ENCODE data around the gene PACS1.

PACS1 gene

DNA sequence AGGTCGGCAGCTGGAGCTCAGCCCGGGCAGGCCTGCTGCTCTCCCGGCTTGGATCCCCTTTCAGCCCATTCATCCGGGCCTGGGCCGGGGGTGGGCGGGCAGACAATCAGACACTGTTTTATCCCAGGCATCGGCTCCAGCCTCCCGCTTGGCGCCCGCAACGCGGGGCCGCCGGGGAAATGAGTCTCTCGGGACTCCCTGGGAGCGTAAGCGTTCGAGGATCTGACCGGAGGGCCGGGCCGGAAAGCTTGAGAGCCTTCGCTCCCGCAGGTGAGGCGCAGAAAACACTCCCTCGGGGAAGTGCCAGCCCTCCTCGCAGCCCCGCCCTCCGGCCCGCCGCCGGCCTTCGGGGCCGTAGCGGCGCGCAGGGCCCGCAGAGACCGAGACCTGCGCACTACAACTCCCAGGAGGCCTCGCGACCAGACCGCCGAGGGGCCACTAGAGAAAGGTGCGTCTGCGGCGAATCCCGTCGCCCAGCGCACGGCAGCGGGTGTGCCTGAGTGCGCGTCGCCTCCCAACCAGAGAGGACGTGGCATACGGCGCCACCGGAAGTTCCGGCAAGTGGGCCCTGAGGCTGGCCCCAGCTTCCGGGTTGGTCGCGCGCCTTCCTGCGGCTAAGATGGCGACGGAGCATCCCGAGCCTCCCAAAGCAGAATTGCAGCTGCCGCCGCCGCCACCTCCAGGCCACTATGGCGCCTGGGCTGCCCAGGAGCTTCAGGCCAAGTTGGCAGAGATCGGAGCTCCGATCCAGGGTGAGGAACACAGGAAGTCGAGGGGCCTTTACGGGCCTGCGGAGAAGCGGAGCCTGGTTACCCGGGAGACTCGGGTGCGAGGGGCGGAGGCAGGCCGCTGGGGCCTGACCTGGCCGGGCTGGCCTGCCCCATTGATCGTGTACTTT lies 18.1 kb upstream of the PACS1 start, which contains the start of gene SF3B2:
SF3B2 (plus strand) TSS at position 599 of the 898 bp plus-strand sequence; CDS start at position 620, 21 bp downstream.
- H3K4me1 ChIP-seq (ENCODE audit: insufficient read depth, low read length) = peaks cover 17% of the 10 kb centered on the region
- peaks cover 28% of the 10 kb centered on the region for H3K36me3 ChIP-seq (ENCODE audit: insufficient read depth, low read depth, low read length)
- H3K9ac ChIP-seq (ENCODE audit: low read depth, low read length) = peak within 1 kb of the TSS; percentile 97
- H3K9me3 ChIP-seq (ENCODE audit: insufficient read depth, low read depth, low read length) = no peaks in the 10 kb centered on the region
- peak within 1 kb of the TSS; percentile 97 for H3K4me3 ChIP-seq (ENCODE audit: low read length)
- H3K27me3 ChIP-seq (ENCODE audit: insufficient read depth, low read length) = no peaks in the 10 kb centered on the region
- H3K27ac ChIP-seq (ENCODE audit: low read length) = peak within 1 kb of the TSS; percentile 91

GRCh38 chr11:66052664-66052982 lies 17.4 kb upstream of the PACS1 start:
- peak overlapping the region; percentile 91 for H3K27ac ChIP-seq (ENCODE audit: low read length)
- H3K9me3 ChIP-seq (ENCODE audit: insufficient read depth, low read depth, low read length) = no peaks in the 10 kb centered on the region
- no peaks in the 10 kb centered on the region for H3K27me3 ChIP-seq (ENCODE audit: insufficient read depth, low read length)
- peaks cover 34% of the 10 kb centered on the region for H3K36me3 ChIP-seq (ENCODE audit: insufficient read depth, low read depth, low read length)
- H3K4me1 ChIP-seq (ENCODE audit: insufficient read depth, low read length) = peaks cover 17% of the 10 kb centered on the region
- peak overlapping the region; percentile 97 for H3K4me3 ChIP-seq (ENCODE audit: low read length)
- peak overlapping the region; percentile 97 for H3K9ac ChIP-seq (ENCODE audit: low read depth, low read length)

DNA sequence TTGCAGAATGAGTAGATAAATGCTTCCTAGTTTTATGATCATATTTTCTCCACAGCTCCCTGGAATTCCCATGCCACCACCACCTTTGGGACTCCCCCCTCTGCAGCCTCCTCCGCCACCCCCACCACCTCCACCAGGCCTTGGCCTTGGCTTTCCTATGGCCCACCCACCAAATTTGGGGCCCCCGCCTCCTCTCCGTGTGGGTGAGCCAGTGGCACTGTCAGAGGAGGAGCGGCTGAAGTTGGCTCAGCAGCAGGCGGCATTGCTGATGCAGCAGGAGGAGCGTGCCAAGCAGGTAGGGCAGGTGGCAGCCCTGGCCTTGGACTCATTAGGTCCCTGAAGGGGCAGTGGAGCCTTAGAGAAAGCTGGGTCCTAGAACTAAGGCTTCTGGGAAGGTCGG lies 15.1 kb upstream of the PACS1 start:
- H3K4me1 ChIP-seq (ENCODE audit: insufficient read depth, low read length) = peaks cover 12% of the 10 kb centered on the region
- H3K36me3 ChIP-seq (ENCODE audit: insufficient read depth, low read depth, low read length) = peaks cover 57% of the 10 kb centered on the region
- no peak overlapping the region for H3K9ac ChIP-seq (ENCODE audit: low read depth, low read length)
- no peaks in the 10 kb centered on the region for H3K9me3 ChIP-seq (ENCODE audit: insufficient read depth, low read depth, low read length)
- H3K27me3 ChIP-seq (ENCODE audit: insufficient read depth, low read length) = no peaks in the 10 kb centered on the region
- H3K27ac ChIP-seq (ENCODE audit: low read length) = no peak overlapping the region
- no peak overlapping the region for H3K4me3 ChIP-seq (ENCODE audit: low read length)

- Histone ChIP-seq H3K4me1 (ENCODE audit: insufficient read depth, low read length) (peaks cover 3% of the 10 kb centered on the region; the same call in 1 of the 2 replicates), H3K9ac (ENCODE audit: low read depth, low read length) (no peak overlapping the region), H3K9me3 (ENCODE audit: insufficient read depth, low read depth, low read length) (no peaks in the 10 kb centered on the region), H3K4me3 (ENCODE audit: low read length) (no peak overlapping the region), H3K27me3 (ENCODE audit: insufficient read depth, low read length) (no peaks in the 10 kb centered on the region), H3K36me3 (ENCODE audit: insufficient read depth, low read depth, low read length) (peaks cover 72% of the 10 kb centered on the region), H3K27ac (ENCODE audit: low read length) (no peak overlapping the region)
These were observed 13.6 kb upstream of the PACS1 start for GRCh38 chr11:66056501-66056900.

GRCh38 chr11:66059966-66060680 lies 9.9 kb upstream of the PACS1 start:
- no peaks in the 10 kb centered on the region for H3K4me1 ChIP-seq (ENCODE audit: insufficient read depth, low read length)
- no peak overlapping the region for H3K27ac ChIP-seq (ENCODE audit: low read length)
- H3K27me3 ChIP-seq (ENCODE audit: insufficient read depth, low read length) = no peaks in the 10 kb centered on the region
- no peaks in the 10 kb centered on the region for H3K9me3 ChIP-seq (ENCODE audit: insufficient read depth, low read depth, low read length)
- no peak overlapping the region for H3K4me3 ChIP-seq (ENCODE audit: low read length)
- no peak overlapping the region for H3K9ac ChIP-seq (ENCODE audit: low read depth, low read length)
- peaks cover 99% of the 10 kb centered on the region for H3K36me3 ChIP-seq (ENCODE audit: insufficient read depth, low read depth, low read length)

DNA sequence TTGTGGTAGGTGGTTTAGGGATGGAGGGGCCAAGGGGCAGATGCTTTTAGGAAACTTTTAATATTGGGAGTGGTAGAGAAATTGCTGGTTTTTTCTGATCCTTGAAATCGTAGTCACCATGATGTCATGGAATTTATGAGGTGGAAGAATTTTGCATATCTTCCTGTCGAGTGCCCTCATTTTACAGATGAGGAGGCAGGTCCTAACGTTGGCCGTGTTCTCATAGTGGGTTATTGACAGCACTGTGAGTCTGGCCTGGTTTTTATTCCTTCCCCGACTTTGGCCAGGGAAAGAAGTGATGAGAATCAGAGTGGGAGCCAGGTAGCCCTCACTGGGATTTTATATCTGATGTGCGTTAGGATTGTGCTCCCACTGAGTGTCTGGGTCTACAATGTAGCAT lies 8.8 kb upstream of the PACS1 start:
- H3K4me3 ChIP-seq (ENCODE audit: low read length) = no peak overlapping the region
- H3K9ac ChIP-seq (ENCODE audit: low read depth, low read length) = no peak overlapping the region
- no peaks in the 10 kb centered on the region for H3K9me3 ChIP-seq (ENCODE audit: insufficient read depth, low read depth, low read length)
- H3K27me3 ChIP-seq (ENCODE audit: insufficient read depth, low read length) = no peaks in the 10 kb centered on the region
- H3K4me1 ChIP-seq (ENCODE audit: insufficient read depth, low read length) = no peaks in the 10 kb centered on the region
- H3K36me3 ChIP-seq (ENCODE audit: insufficient read depth, low read depth, low read length) = peaks cover 99% of the 10 kb centered on the region
- H3K27ac ChIP-seq (ENCODE audit: low read length) = no peak overlapping the region

DNA sequence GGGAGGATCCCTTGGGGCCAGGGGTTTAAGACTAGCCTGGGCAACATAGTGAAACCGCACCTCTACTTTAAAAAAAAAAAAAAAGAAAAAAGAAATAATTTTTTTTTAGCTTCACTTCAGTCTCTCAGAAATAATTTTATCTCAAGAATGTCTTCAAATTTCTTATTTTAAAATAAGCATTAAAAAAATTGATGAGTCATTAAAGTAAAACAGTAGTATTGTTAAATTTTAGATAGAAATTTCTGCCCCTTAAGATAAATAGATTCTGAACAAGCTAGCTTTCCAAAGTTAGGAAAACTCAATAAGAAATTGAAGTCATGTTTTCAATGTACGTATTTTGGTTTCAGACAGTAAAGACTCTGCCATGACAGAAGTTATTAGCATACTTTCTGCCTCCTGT lies 7.7 kb upstream of the PACS1 start:
- Histone ChIP-seq H3K4me1 (ENCODE audit: insufficient read depth, low read length) (no peaks in the 10 kb centered on the region), H3K4me3 (ENCODE audit: low read length) (no peak overlapping the region), H3K27me3 (ENCODE audit: insufficient read depth, low read length) (no peaks in the 10 kb centered on the region), H3K9me3 (ENCODE audit: insufficient read depth, low read depth, low read length) (no peaks in the 10 kb centered on the region), H3K36me3 (ENCODE audit: insufficient read depth, low read depth, low read length) (peaks cover 99% of the 10 kb centered on the region), H3K9ac (ENCODE audit: low read depth, low read length) (no peak overlapping the region), H3K27ac (ENCODE audit: low read length) (no peak overlapping the region)

DNA sequence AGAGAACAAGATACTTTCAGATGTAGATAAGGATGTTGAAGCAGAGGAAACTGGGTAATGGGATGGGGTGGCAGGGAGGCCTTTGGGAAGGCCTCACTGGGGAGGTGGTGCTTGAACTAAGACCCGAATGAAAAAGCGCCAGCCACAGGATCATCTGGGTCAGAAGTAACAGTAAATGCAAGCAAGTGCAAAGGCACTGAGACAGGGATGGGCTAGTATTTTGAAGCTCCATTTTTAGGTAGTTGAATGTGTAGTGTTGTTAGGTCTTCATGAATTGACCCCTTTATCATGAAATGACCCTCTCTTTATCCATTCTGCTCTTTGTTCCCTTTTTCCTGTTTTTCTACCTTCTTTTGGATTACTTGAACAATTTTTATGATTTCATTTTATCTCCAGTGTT lies 6.2 kb upstream of the PACS1 start:
- H3K36me3 ChIP-seq (ENCODE audit: insufficient read depth, low read depth, low read length) = peaks cover 99% of the 10 kb centered on the region
- H3K27me3 ChIP-seq (ENCODE audit: insufficient read depth, low read length) = no peaks in the 10 kb centered on the region
- no peak overlapping the region for H3K4me3 ChIP-seq (ENCODE audit: low read length)
- H3K9me3 ChIP-seq (ENCODE audit: insufficient read depth, low read depth, low read length) = no peaks in the 10 kb centered on the region
- no peak overlapping the region for H3K9ac ChIP-seq (ENCODE audit: low read depth, low read length)
- H3K4me1 ChIP-seq (ENCODE audit: insufficient read depth, low read length) = peaks cover under 1% of the 10 kb centered on the region; the same call in 1 of the 2 replicates
- no peak overlapping the region for H3K27ac ChIP-seq (ENCODE audit: low read length)

DNA sequence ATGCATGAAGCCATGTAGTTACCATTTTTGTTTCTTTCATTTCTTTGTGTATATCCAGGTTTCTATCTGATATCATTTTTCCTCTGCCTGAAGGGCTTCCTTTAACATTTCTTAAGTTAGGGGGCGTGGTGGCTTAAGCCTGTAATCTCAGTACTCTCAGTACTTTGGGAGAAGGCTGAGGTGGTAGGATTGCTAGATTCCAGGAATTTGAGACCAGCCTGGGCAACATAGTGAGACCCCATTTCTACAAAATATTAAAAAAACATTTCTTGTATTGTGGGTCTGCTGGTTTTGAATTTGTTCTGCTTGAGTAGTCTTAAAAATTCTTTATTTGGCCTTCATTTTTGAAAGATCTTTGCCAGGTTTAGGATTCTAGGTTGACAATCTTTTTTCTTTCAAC lies 5.5 kb upstream of the PACS1 start:
- Histone ChIP-seq H3K4me1 (ENCODE audit: insufficient read depth, low read length) (peaks cover 6% of the 10 kb centered on the region), H3K4me3 (ENCODE audit: low read length) (no peak overlapping the region), H3K36me3 (ENCODE audit: insufficient read depth, low read depth, low read length) (peaks cover 96% of the 10 kb centered on the region)

DNA sequence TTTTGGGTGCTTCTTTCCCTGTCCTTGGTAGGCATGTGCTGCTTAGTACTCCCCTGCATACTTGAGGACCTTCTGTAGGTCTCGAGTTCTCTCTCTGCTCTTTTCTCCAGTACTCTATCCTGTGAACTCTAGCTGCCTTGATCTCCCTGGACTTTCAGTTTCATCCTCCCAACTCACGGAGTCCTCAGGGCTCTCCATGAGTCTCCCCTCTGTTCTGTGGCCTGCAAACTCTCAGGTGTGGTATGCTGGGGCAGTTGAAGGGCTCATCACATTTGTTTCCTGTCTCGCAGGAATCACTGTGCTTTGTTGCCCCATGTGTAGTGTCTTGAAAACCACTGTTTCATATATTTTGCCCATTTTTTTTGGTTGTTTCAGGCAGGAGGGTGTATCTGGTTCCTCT lies 3.3 kb upstream of the PACS1 start:
- no peaks in the 10 kb centered on the region for H3K9me3 ChIP-seq (ENCODE audit: insufficient read depth, low read depth, low read length)
- H3K4me1 ChIP-seq (ENCODE audit: insufficient read depth, low read length) = peaks cover 11% of the 10 kb centered on the region
- no peaks in the 10 kb centered on the region; the same call in 1 of the 2 replicates for H3K27me3 ChIP-seq (ENCODE audit: insufficient read depth, low read length)
- no peak overlapping the region for H3K27ac ChIP-seq (ENCODE audit: low read length)
- peaks cover 74% of the 10 kb centered on the region for H3K36me3 ChIP-seq (ENCODE audit: insufficient read depth, low read depth, low read length)
- no peak overlapping the region for H3K9ac ChIP-seq (ENCODE audit: low read depth, low read length)
- no peak overlapping the region for H3K4me3 ChIP-seq (ENCODE audit: low read length)

More for the DNA sequence above, 5.5 kb upstream of the PACS1 start:
- Histone ChIP-seq H3K9ac (ENCODE audit: low read depth, low read length) (no peak overlapping the region), H3K9me3 (ENCODE audit: insufficient read depth, low read depth, low read length) (no peaks in the 10 kb centered on the region), H3K27ac (ENCODE audit: low read length) (no peak overlapping the region), H3K27me3 (ENCODE audit: insufficient read depth, low read length) (no peaks in the 10 kb centered on the region)

- H3K9me3 ChIP-seq (ENCODE audit: insufficient read depth, low read depth, low read length) = no peaks in the 10 kb centered on the region
- H3K36me3 ChIP-seq (ENCODE audit: insufficient read depth, low read depth, low read length) = peaks cover 65% of the 10 kb centered on the region
- no peak overlapping the region for H3K4me3 ChIP-seq (ENCODE audit: low read length)
- H3K9ac ChIP-seq (ENCODE audit: low read depth, low read length) = no peak overlapping the region
- H3K27me3 ChIP-seq (ENCODE audit: insufficient read depth, low read length) = no peaks in the 10 kb centered on the region; the same call in 1 of the 2 replicates
- H3K27ac ChIP-seq (ENCODE audit: low read length) = no peak overlapping the region
- peaks cover 11% of the 10 kb centered on the region for H3K4me1 ChIP-seq (ENCODE audit: insufficient read depth, low read length)
These were observed 2.4 kb upstream of the PACS1 start for GRCh38 chr11:66067640-66068039.

All from iPS-20b (cell line).